Lower leg skin (tissue), 4 donors: Measurements from ENCODE around the gene PSD2. TPM values are rescaled to one million over a fixed set of nuclear protein-coding genes. Genes with fewer than 3 reads are reported as not detected.

Experiments
- DNase-seq, 2 donors: peaks; one replicate each; pipeline ENCODE4 v3.0.0-alpha.2; 2019; ENCODE audit warnings: low spot score in 2 of 2
- H3K4me3 ChIP-seq: fragments of 200-600 bp; sonication (generic); 2 replicates; pipeline ENCODE4 v1.5.1; 2017; ENCODE audit warnings: mild to moderate bottlenecking, low read depth; ENCODE audit not compliant: poor library complexity, severe bottlenecking
- POLR2A ChIP-seq, 2 donors: fragments of 450-650 bp; IDR thresholded peaks; one replicate each; pipeline ENCODE4 v1.6.1; 2016 to 2017; ENCODE audit warnings: antibody characterized with exemption in 2 of 2, mild to moderate bottlenecking in 1 of 2, moderate library complexity in 1 of 2
- WGBS, 2 donors: methylation state at CpG; one replicate each; pipeline ENCODE4 v1.1.5; 2018; 5-methylcytosine and 5-hydroxymethylcytosine counted together
- intact Hi-C: fragments of 100-400 bp; cut with DNase I; formaldehyde crosslinking; loops from one replicate; pipeline ENCODE4 v1.15.0; 2023; ENCODE audit warnings: low total_unique reads
- total RNA-seq, 4 donors: library from RNA; depleted of rRNA; stranded (reverse); fragments of >200 nt; gene quantifications; one replicate each; pipeline ENCODE4 v1.1.0, GENCODE V29; 2016
- TF ChIP-seq, protein P1 (sequence below), 3 donors: fragments of 450-650 bp; IDR thresholded peaks; one replicate each; pipeline ENCODE4 v1.5.1; 2016; ENCODE audit warnings: antibody characterized with exemption in 3 of 3, mild to moderate bottlenecking in 3 of 3, moderate library complexity in 2 of 3

PSD2 gene
- total RNA-seq, 4 donors from 2014 or later, result 0.15 to 0.30 (median 0.16) TPM

DNA sequence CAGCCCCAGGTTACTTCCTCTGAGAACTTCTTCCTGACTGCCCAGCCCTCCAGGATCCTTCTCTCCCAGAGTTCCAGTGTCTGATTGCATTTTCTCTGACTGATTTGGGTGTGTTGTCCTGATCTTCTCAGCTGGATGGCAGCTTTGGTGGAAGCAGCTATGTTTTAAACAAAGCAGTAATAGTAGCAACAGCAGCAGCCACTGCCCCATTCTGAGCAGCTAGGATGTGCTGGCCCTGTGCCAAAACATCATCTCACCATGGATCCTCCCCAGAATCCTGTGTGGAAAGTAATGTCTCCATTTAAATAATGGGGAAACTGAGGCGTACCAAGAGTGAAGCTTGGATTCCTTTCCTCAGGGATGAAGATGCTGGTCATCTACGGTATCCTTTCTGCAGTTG lies 46.4 kb upstream of the PSD2 start:
- intact Hi-C loops, result no loop called here
- TF ChIP-seq, protein P1, sequence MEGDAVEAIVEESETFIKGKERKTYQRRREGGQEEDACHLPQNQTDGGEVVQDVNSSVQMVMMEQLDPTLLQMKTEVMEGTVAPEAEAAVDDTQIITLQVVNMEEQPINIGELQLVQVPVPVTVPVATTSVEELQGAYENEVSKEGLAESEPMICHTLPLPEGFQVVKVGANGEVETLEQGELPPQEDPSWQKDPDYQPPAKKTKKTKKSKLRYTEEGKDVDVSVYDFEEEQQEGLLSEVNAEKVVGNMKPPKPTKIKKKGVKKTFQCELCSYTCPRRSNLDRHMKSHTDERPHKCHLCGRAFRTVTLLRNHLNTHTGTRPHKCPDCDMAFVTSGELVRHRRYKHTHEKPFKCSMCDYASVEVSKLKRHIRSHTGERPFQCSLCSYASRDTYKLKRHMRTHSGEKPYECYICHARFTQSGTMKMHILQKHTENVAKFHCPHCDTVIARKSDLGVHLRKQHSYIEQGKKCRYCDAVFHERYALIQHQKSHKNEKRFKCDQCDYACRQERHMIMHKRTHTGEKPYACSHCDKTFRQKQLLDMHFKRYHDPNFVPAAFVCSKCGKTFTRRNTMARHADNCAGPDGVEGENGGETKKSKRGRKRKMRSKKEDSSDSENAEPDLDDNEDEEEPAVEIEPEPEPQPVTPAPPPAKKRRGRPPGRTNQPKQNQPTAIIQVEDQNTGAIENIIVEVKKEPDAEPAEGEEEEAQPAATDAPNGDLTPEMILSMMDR (IDR thresholded peaks at IDR 0.05), result no peak
- TF ChIP-seq POLR2A (IDR thresholded peaks at IDR 0.05), result no peak

DNA sequence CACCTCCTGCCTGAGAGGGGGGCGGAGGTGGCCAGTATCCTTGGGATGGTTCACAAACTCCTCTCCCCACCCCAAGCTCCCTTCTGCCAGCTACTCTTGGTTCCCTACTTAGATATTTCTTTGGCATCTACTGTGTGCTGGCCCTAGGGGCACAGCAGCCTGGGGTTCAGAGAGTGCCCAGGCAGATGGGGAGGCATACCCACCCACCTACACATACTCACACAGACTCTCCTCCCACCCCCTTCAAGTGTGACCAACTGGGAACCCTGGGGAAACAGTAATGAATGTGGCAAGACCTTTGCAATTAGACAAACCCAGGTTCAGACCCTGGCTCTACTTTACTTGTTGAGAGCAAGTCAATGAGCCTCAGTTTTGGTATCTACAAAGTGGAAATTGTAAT lies 44.4 kb upstream of the PSD2 start:
- DNase-seq, result no peak
- no peak overlapping the region for H3K4me3 ChIP-seq
- 88 to 100% methylated on average over 1 of the region's 1 CpG for WGBS, 2 donors

More for the DNA sequence above, 46.4 kb upstream of the PSD2 start:
- WGBS, 2 donors, result 88 to 92% methylated on average over 2 of the region's 2 CpGs
- H3K4me3 ChIP-seq, result no peak overlapping the region
- no peak for DNase-seq

DNA sequence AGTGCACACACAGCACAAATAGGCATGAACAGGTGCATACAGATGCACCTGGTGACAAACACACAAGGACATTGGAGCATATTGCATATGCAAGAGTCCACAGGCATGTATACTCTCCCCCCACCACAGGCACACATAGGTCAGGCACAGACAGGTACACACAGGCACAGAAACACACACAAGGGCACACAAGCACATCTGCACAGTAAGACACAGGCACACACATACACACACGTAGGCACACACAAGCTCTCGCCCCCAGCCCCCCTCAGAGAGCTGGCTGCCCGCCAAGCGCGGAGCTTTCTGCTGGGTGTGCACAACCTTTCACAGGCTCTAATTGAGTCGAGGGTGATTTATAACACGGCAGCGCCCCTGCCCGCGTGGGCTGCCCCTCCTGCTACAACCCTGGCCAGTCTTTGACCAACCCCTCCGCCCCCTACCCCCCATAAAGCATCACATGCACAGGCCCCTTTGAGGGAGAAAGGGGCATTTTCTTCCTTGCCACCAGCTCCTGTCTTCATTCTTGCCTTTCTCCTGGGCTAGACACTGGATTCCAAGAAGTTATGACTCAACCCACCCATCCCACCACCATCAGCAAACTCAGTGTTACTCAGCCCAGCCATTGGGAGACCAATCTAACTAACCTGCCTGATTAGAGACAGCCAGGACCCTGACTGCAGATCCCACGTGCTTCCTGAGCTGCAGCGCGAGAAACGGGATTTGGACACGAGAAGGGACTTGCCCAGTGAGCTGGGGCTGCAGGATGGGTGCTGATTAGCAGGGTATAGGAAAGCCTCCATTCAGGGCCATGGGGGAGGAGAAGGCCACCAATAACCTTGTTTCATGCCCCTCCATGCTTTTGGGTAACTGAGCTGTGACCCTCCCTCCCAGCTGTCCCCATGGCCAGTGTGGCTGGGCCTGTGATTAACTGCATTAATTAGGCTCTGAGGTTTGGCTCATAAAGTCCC lies 42.8 kb upstream of the PSD2 start:
- DNase-seq, result no peak
- H3K4me3 ChIP-seq, result no peak overlapping the region
- no peak for TF ChIP-seq POLR2A (IDR thresholded peaks at IDR 0.05)
- TF ChIP-seq, protein P1 (IDR thresholded peaks at IDR 0.05), result no peak
- intact Hi-C loops, result no loop called here
- WGBS, 2 donors, result 30 to 33% methylated on average over 16 of the region's 16 CpGs

More for the DNA sequence above, 44.4 kb upstream of the PSD2 start:
- intact Hi-C loops, result no loop called here
- no peak for TF ChIP-seq POLR2A (IDR thresholded peaks at IDR 0.05)
- TF ChIP-seq, protein P1 (IDR thresholded peaks at IDR 0.05), result no peak

DNA sequence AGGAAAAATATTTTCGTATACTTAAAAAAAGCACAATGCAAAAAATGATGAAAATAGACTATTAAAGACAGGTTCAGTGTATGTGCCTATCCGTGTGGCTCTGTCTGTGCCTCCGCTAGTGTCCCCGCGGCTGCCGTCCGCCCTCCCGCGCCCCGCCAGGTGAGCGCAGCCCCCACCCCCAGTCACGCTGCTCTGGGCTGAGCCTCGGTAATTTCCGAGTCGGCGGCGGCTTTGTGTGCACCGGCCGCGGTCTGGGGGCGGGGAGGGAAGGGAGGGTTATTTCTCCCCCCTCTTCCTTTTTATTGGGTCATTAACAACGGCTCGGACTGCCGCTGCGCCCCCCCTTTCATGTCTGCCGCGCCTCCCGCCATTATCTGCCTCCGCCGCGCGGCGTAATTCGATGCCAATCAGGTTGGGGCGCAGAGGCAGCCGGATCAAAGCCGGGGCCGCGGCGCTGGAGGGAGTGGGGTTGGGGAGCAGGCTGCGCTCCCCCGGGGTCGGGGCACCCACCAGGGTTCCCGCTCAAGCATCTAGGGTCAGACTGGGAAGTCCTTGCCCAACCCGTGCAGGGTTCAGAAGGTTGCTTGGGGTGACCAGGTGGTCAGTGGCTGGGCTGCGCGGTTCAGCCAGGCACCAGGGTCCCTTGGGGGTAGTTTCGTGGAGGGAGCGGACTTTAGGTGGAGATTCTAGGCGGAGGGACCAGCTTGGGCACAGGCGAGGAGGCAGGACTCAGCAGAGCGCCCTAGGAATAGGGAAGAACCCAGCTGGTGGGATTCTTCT lies 39.5 kb upstream of the PSD2 start:
- TF ChIP-seq POLR2A (IDR thresholded peaks at IDR 0.05), result no peak
- TF ChIP-seq, protein P1 (IDR thresholded peaks at IDR 0.05), result no peak
- no peak overlapping the region for H3K4me3 ChIP-seq
- intact Hi-C loops, result no loop called here
- WGBS, 2 donors, result 9 to 13% methylated on average over 37 to 51 of the region's 52 CpGs
- DNase-seq, result no peak

DNA sequence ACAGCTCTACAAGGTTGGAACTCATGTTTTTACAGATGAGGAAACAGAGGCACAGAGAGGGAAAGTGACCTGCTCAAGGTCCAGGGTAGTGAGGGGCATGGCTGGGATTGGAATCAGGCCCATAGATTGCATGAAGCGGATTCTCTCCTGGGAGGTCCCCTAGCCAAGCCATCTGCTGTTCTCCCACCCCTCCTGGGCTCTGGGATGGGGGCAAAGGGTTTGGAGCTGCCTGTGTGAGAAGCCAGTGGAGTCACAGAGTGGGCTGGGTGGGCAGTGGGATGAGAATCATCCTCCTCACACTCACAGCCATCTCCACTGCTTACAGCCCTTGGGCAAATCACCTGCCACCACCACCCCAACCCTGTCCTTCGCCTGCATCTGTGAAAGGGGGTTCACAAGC lies 38.6 kb upstream of the PSD2 start:
- no peak for DNase-seq

More for the DNA sequence above, 38.6 kb upstream of the PSD2 start:
- H3K4me3 ChIP-seq, result no peak overlapping the region
- 89 to 100% methylated on average over 2 of the region's 2 CpGs for WGBS, 2 donors
- intact Hi-C loops, result no loop called here
- TF ChIP-seq POLR2A (IDR thresholded peaks at IDR 0.05), result no peak
- TF ChIP-seq, protein P1 (IDR thresholded peaks at IDR 0.05), result no peak
